Measurements from ENCODE around the gene GPR156. TPM values are rescaled to one million over a fixed set of nuclear protein-coding genes. Genes with fewer than 3 reads are reported as not detected.

The GPR156 gene
- total RNA-seq, 1 experiment from 2014 or later = 2.8 TPM

GRCh38 chr3:120181632-120182031 is 103.4 kb downstream of the GPR156 start:
- Histone ChIP-seq H3K79me2 (ENCODE audit: low read depth) (no peaks in the 10 kb centered on the region), H3K27me3 (ENCODE audit: insufficient read depth, low read depth) (no peaks in the 10 kb centered on the region), H3K4me3 (no peak overlapping the region), H3K27ac (no peak overlapping the region), H3K4me2 (0 out of 2 replicates have a peak overlapping the region, but pooled peaks have one; percentile 9), H3K9me3 (ENCODE audit: insufficient read depth, low read depth) (no peaks in the 10 kb centered on the region), H3K9me2 (ENCODE audit: insufficient read depth) (no peaks in the 10 kb centered on the region), H4K20me1 (ENCODE audit: insufficient read depth) (no peaks in the 10 kb centered on the region), H3F3A (ENCODE audit: insufficient read depth, low read depth) (peaks cover 13% of the 10 kb centered on the region), H3K36me3 (ENCODE audit: low read depth) (no peaks in the 10 kb centered on the region), H3K4me1 (replicated peaks; ENCODE audit: insufficient read depth) (peaks cover 51% of the 10 kb centered on the region), H2AFZ (no peak overlapping the region)
- TF ChIP-seq, protein P1, sequence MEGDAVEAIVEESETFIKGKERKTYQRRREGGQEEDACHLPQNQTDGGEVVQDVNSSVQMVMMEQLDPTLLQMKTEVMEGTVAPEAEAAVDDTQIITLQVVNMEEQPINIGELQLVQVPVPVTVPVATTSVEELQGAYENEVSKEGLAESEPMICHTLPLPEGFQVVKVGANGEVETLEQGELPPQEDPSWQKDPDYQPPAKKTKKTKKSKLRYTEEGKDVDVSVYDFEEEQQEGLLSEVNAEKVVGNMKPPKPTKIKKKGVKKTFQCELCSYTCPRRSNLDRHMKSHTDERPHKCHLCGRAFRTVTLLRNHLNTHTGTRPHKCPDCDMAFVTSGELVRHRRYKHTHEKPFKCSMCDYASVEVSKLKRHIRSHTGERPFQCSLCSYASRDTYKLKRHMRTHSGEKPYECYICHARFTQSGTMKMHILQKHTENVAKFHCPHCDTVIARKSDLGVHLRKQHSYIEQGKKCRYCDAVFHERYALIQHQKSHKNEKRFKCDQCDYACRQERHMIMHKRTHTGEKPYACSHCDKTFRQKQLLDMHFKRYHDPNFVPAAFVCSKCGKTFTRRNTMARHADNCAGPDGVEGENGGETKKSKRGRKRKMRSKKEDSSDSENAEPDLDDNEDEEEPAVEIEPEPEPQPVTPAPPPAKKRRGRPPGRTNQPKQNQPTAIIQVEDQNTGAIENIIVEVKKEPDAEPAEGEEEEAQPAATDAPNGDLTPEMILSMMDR (conservative IDR thresholded peaks at IDR 0.05) = 0 out of 2 replicates have a peak, but pooled peaks have one; percentile 17
- no peak for TF ChIP-seq EZH2 (IDR thresholded peaks at IDR 0.05; ENCODE audit: low read depth)
- intact Hi-C loops (cut with micrococcal nuclease; ENCODE audit: unreplicated experiment) = loop anchor here (1.0 to 10.0 kb wide), 3 partner anchors 86 to 1297 kb away; no protein-coding TSS in a partner anchor
- ChIA-PET POLR2A (ENCODE audit: unreplicated experiment) (interaction anchor here (0.6 kb wide), 1 partner anchor 87 kb away, joined by 3 read pairs; no protein-coding TSS in a partner anchor), CTCF (interaction anchor here (0.5 to 0.7 kb wide), 2 partner anchors 83 to 166 kb away, joined by 3 to 4 read pairs; no protein-coding TSS in a partner anchor)
- no peak for DNase-seq
- no TSS peak for BruUV-seq (replicated peaks)

- TF ChIP-seq, protein P1 (conservative IDR thresholded peaks at IDR 0.05) = no peak
- no peak for TF ChIP-seq EZH2 (IDR thresholded peaks at IDR 0.05; ENCODE audit: low read depth)
- Histone ChIP-seq H3K4me3 (no peak overlapping the region), H3K9me3 (ENCODE audit: insufficient read depth, low read depth) (no peaks in the 10 kb centered on the region), H3K27me3 (ENCODE audit: insufficient read depth, low read depth) (no peaks in the 10 kb centered on the region), H3K27ac (no peak overlapping the region), H3K4me1 (replicated peaks; ENCODE audit: insufficient read depth) (peaks cover 52% of the 10 kb centered on the region), H2AFZ (no peak overlapping the region), H3K79me2 (ENCODE audit: low read depth) (no peaks in the 10 kb centered on the region), H4K20me1 (ENCODE audit: insufficient read depth) (no peaks in the 10 kb centered on the region), H3F3A (ENCODE audit: insufficient read depth, low read depth) (peaks cover 13% of the 10 kb centered on the region), H3K4me2 (no peak overlapping the region), H3K9me2 (ENCODE audit: insufficient read depth) (no peaks in the 10 kb centered on the region), H3K36me3 (ENCODE audit: low read depth) (no peaks in the 10 kb centered on the region)
- DNase-seq = no peak
- intact Hi-C loops (cut with micrococcal nuclease; ENCODE audit: unreplicated experiment) = loop anchor here (5.0 to 10.0 kb wide), 2 partner anchors 349 to 1296 kb away; no protein-coding TSS in a partner anchor
- POLR2A ChIA-PET (ENCODE audit: unreplicated experiment) = interaction anchor here (0.6 kb wide), 2 partner anchors 14 to 86 kb away, joined by 3 to 4 read pairs; no protein-coding TSS in a partner anchor
- no TSS peak for BruUV-seq (replicated peaks)
- CTCF ChIA-PET = no interaction called here
Observed at GRCh38 chr3:120180731-120181412, 104.2 kb downstream of the GPR156 start.

GRCh38 chr3:120177707-120178306 is 107.2 kb downstream of the GPR156 start:
- no TSS peak for BruUV-seq (replicated peaks)
- Histone ChIP-seq H3F3A (ENCODE audit: insufficient read depth, low read depth) (peaks cover 13% of the 10 kb centered on the region), H3K36me3 (ENCODE audit: low read depth) (no peaks in the 10 kb centered on the region), H3K27me3 (ENCODE audit: insufficient read depth, low read depth) (no peaks in the 10 kb centered on the region), H3K9me3 (ENCODE audit: insufficient read depth, low read depth) (no peaks in the 10 kb centered on the region), H3K9me2 (ENCODE audit: insufficient read depth) (no peaks in the 10 kb centered on the region), H2AFZ (peak overlapping the region; percentile 69), H3K4me3 (peak overlapping the region; percentile 32; the same call in 1 of the 2 replicates), H3K27ac (peak overlapping the region; percentile 78), H3K4me1 (replicated peaks; ENCODE audit: insufficient read depth) (peaks cover 42% of the 10 kb centered on the region), H3K79me2 (ENCODE audit: low read depth) (no peaks in the 10 kb centered on the region), H3K4me2 (peak overlapping the region; percentile 79), H4K20me1 (ENCODE audit: insufficient read depth) (no peaks in the 10 kb centered on the region)
- DNase-seq = no peak
- intact Hi-C loops (cut with micrococcal nuclease; ENCODE audit: unreplicated experiment) = loop anchor here (1.0 kb wide), 3 partner anchors 18 to 83 kb away; no protein-coding TSS in a partner anchor
- CTCF ChIA-PET = interaction anchor here (0.9 kb wide), 1 partner anchor 83 kb away, joined by 3 read pairs; no protein-coding TSS in a partner anchor
- POLR2A ChIA-PET (ENCODE audit: unreplicated experiment) = interaction anchor here (0.5 to 1.0 kb wide), 3 partner anchors 18 to 86 kb away, joined by 5 to 10 read pairs (median 9); no protein-coding TSS in a partner anchor
- TF ChIP-seq, protein P1 (conservative IDR thresholded peaks at IDR 0.05) = no peak
- TF ChIP-seq EZH2 (IDR thresholded peaks at IDR 0.05; ENCODE audit: low read depth) = no peak

Measured in PC-9 (cell line).